Measurements from ENCODE around the gene PPA2.

Gene PPA2

DNA sequence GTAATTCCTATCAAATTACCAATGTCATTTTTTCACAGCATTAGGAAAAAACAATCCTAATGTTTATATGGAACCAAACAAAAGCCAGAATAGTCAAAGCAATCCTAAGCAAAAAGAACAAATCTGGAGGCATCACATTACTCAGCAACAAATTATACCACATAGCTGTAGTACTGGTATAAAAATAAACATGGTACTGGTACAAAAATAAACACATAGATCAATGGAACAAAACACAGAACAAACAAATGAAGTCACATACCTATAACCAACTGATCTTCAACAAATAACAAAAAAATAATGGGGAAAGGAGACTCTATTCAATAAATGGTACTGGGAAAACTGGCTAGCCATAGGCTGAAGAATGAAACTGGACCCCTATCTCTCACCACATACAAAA lies 37.4 kb downstream of the PPA2 start:
- TF ChIP-seq, protein P1, sequence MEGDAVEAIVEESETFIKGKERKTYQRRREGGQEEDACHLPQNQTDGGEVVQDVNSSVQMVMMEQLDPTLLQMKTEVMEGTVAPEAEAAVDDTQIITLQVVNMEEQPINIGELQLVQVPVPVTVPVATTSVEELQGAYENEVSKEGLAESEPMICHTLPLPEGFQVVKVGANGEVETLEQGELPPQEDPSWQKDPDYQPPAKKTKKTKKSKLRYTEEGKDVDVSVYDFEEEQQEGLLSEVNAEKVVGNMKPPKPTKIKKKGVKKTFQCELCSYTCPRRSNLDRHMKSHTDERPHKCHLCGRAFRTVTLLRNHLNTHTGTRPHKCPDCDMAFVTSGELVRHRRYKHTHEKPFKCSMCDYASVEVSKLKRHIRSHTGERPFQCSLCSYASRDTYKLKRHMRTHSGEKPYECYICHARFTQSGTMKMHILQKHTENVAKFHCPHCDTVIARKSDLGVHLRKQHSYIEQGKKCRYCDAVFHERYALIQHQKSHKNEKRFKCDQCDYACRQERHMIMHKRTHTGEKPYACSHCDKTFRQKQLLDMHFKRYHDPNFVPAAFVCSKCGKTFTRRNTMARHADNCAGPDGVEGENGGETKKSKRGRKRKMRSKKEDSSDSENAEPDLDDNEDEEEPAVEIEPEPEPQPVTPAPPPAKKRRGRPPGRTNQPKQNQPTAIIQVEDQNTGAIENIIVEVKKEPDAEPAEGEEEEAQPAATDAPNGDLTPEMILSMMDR (IDR thresholded peaks at IDR 0.05; ENCODE audit: low read depth, low read length): no peak
- DNase-seq (ENCODE audit: extremely low read depth, low read depth): no peak

DNA sequence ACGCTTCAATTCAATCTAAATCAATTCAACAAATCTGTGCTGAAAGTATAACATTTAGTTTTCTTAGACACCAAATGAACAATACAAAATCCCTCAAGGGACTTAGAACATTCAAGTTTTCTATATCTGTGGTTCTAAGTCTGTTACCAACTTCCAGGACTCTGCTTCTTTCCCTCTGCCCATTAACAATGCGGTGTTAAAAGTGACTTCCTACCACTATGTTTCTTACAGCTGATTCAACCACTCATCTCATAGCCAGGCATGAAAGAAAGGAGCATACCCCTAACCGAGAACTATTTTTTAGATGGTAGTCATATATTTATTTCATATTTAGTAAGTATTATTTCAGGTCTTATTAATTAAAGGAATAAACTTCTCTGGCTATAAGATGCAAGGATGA lies 38.9 kb downstream of the PPA2 start:
- DNase-seq (ENCODE audit: extremely low read depth, low read depth): no peak
- TF ChIP-seq, protein P1 (IDR thresholded peaks at IDR 0.05; ENCODE audit: low read depth, low read length): no peak

DNA sequence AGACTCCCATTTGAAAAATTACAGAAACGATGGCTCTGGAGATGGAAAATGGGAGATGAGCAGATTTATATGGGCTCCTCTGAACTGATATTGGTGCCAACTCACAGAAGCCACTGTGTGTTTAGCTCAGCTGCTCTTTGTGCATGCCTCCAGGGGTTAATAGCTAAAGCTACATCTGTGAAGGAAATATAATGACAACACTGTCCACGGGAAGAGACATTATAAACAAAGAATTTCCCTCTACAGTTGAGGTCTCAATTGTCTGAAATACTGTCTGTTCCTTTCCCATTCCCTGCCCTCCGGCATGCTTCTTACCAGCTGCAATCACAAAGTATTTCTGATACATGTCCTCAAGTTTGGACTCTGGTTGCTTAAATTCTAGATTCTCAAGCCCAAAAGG lies 40.4 kb downstream of the PPA2 start:
- no peak for DNase-seq (ENCODE audit: extremely low read depth, low read depth)
- TF ChIP-seq, protein P1 (IDR thresholded peaks at IDR 0.05; ENCODE audit: low read depth, low read length): no peak

- TF ChIP-seq, protein P1 (IDR thresholded peaks at IDR 0.05; ENCODE audit: low read depth, low read length): no peak
- DNase-seq (ENCODE audit: extremely low read depth, low read depth): no peak
These were observed 41.4 kb downstream of the PPA2 start for GRCh38 chr4:105432438-105432837.

- no peak for DNase-seq (ENCODE audit: extremely low read depth, low read depth)
- TF ChIP-seq, protein P1 (IDR thresholded peaks at IDR 0.05; ENCODE audit: low read depth, low read length): no peak
These were observed 43.1 kb downstream of the PPA2 start for GRCh38 chr4:105430811-105431210.

DNA sequence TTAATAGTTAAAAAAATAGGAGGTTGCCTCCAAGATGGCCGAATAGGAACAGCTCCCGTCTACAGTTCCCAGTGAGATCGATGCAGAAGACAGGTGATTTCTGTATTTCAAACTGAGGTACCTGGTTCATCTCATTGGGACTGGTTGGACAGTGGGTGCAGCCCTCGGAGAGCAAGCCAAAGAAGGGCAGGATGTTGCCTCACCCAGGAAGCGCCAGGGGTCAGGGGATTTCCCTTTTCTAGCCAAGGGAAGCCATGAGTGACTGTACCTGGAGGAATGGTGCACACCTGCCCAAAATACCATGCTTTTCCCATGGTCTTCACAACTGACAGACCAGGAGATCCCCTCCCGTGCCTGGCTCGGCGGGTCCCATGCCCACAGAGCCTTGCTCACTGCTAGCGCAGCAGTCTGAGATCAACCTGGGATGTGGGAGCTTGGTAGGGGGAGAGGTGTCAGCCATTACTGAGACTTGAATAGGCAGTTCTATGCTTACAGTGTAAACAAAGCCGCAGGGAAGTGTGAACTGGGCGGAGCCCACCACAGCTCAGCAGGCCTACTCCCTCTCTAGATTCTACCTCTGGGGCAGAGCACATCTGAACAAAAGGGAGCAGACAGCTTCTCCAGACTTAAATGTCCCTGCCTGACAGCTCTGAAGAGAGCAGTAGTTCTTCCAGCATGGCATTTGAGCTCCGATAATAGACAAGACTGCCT lies 47.5 kb downstream of the PPA2 start:
- TF ChIP-seq, protein P1 (IDR thresholded peaks at IDR 0.05; ENCODE audit: low read depth, low read length): no peak
- no peak for DNase-seq (ENCODE audit: extremely low read depth, low read depth)

DNA sequence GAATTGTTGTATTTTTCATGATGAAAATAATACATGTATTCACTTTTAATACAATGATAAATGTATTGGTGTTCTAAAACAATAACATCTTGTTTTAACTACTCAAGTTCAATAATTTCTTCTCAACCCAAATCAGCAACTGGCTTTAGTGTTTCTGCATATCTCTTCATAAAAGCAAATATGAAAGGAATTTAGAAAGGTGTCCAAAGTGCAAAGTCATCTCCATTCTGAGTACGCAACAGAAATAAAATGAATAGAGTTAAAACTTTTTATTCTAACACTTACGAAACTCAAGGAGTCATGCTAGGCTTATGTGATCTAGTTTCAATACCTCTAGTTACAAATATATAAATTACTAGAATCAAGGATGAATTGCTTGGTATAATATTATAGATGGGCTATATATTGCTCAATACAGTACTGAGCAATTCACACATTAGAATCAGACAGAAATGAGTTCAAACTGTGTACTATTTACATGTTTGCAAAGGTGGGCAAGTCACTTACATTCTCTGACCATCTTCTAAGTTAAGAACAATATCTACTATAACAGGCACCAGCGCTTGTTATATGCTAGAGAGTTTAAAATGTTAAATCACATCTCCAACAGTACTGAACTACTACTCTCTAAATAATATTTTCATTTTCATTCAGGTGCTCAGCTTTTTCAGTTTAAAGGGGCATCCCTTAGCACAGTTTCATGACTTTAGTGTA lies 51.5 kb downstream of the PPA2 start:
- DNase-seq (ENCODE audit: extremely low read depth, low read depth): no peak
- TF ChIP-seq, protein P1 (IDR thresholded peaks at IDR 0.05; ENCODE audit: low read depth, low read length): no peak

Measured in AG09319 (cell line).